Trophoblast cell (in vitro differentiated cells and primary cell): ENCODE data around the gene STKLD1.

Experiments used
- DNase-seq, 2 donors: peaks; one replicate each; pipeline ENCODE4 v3.0.0-alpha.2; 2016
- H2AFZ ChIP-seq: 2 replicates; pipeline ENCODE4 v1.6.1; 2013; ENCODE audit warnings: low read length, moderate library complexity, mild to moderate bottlenecking; ENCODE audit not compliant: insufficient read depth, poor library complexity
- H2AK5ac ChIP-seq: 2 replicates; pipeline ENCODE4 v1.6.1; 2013; ENCODE audit warnings: mild to moderate bottlenecking, low read length
- H2BK120ac ChIP-seq: 2 replicates; pipeline ENCODE4 v1.6.1; 2013; ENCODE audit warnings: low read length, mild to moderate bottlenecking, moderate library complexity; ENCODE audit not compliant: insufficient read depth, poor library complexity
- H2BK12ac ChIP-seq: 2 replicates; pipeline ENCODE4 v1.6.1; 2013; ENCODE audit warnings: mild to moderate bottlenecking, low read length, moderate library complexity
- H2BK5ac ChIP-seq: 2 replicates; pipeline ENCODE4 v1.6.1; 2013; ENCODE audit warnings: low read length, low read depth, moderate library complexity, mild to moderate bottlenecking; ENCODE audit not compliant: poor library complexity
- H3K14ac ChIP-seq: 2 replicates; pipeline ENCODE4 v1.6.1; 2013; ENCODE audit warnings: mild to moderate bottlenecking, low read length
- H3K18ac ChIP-seq: 2 replicates; pipeline ENCODE4 v1.6.1; 2013; ENCODE audit warnings: mild to moderate bottlenecking, low read length
- H3K23ac ChIP-seq: 2 replicates; pipeline ENCODE4 v1.6.1; 2013; ENCODE audit warnings: low read length
- H3K27ac ChIP-seq: 2 replicates; pipeline ENCODE4 v1.5.1; 2013; ENCODE audit warnings: low read depth, mild to moderate bottlenecking, inconsistent platforms, low read length, moderate library complexity
- H3K27me3 ChIP-seq: 2 replicates; pipeline ENCODE4 v1.6.1; 2013; ENCODE audit warnings: inconsistent platforms, mild to moderate bottlenecking, low read length, moderate library complexity; ENCODE audit not compliant: insufficient read depth
- H3K36me3 ChIP-seq, 2 experiments: 1 replicate in 1 of 2; 2 replicates in 1 of 2; pipeline ENCODE4 v1.6.1; 2013; ENCODE audit warnings: low read length in 2 of 2, mild to moderate bottlenecking in 2 of 2, moderate library complexity in 1 of 2; ENCODE audit not compliant: insufficient read depth in 2 of 2, control insufficient read depth in 1 of 2
- H3K4ac ChIP-seq: 2 replicates; pipeline ENCODE4 v1.6.1; 2013; ENCODE audit warnings: low read depth, mild to moderate bottlenecking, low read length, moderate library complexity
- H3K4me1 ChIP-seq, 2 experiments: 1 replicate in 1 of 2; 2 replicates in 1 of 2; pipeline ENCODE4 v1.6.1; 2013; ENCODE audit warnings: low read length in 2 of 2, mild to moderate bottlenecking in 2 of 2, moderate library complexity in 1 of 2; ENCODE audit not compliant: insufficient read depth in 2 of 2, control insufficient read depth in 1 of 2
- H3K4me2 ChIP-seq: 2 replicates; pipeline ENCODE4 v1.6.1; 2013; ENCODE audit warnings: inconsistent platforms, mild to moderate bottlenecking, low read length, moderate library complexity
- H3K4me3 ChIP-seq: 2 replicates; pipeline ENCODE4 v1.5.1; 2013; ENCODE audit warnings: mild to moderate bottlenecking, low read depth, low read length, inconsistent platforms
- H3K79me1 ChIP-seq: one replicate; pipeline ENCODE4 v1.6.1; 2013; ENCODE audit warnings: low read length
- H3K79me2 ChIP-seq: 2 replicates; pipeline ENCODE4 v1.6.1; 2013; ENCODE audit warnings: low read length, mild to moderate bottlenecking; ENCODE audit not compliant: control insufficient read depth, insufficient read depth, poor library complexity
- H3K9ac ChIP-seq: 2 replicates; pipeline ENCODE4 v1.6.1; 2013; ENCODE audit warnings: mild to moderate bottlenecking, low read length
- H3K9me3 ChIP-seq: 2 replicates; pipeline ENCODE4 v1.6.1; 2013; ENCODE audit warnings: low read depth, mild to moderate bottlenecking, control low read depth, inconsistent platforms, low read length; ENCODE audit not compliant: insufficient read depth
- H4K12ac ChIP-seq: 2 replicates; pipeline ENCODE4 v1.6.1; 2013; ENCODE audit warnings: low read depth, mild to moderate bottlenecking, low read length, moderate library complexity
- H4K8ac ChIP-seq: 2 replicates; pipeline ENCODE4 v1.6.1; 2013; ENCODE audit warnings: low read depth, mild to moderate bottlenecking, low read length, moderate library complexity
- H4K91ac ChIP-seq: one replicate; pipeline ENCODE4 v1.6.1; 2013; ENCODE audit warnings: low read depth, mild to moderate bottlenecking, low read length, moderate library complexity
- WGBS: extraction: QIAGEN DNeasy Blood & Tissue Kit; methylation state at CpG from one replicate; pipeline ENCODE4 v1.1.7; 2013; ENCODE audit warnings: missing lambda C conversion rate; ENCODE audit not compliant: insufficient read length, insufficient coverage; ENCODE audit errors: extremely low coverage; 5-methylcytosine and 5-hydroxymethylcytosine counted together

Gene STKLD1

GRCh38 chr9:133440874-133441273, 64.7 kb downstream of the STKLD1 start:
- H2BK12ac ChIP-seq: no peak overlapping the region
- H3K4me3 ChIP-seq: no peak overlapping the region
- H3K4me2 ChIP-seq: no peak overlapping the region
- DNase-seq: no peak
- no peak overlapping the region for H3K27ac ChIP-seq
- no peak overlapping the region for H3K23ac ChIP-seq
- H4K8ac ChIP-seq: no peak overlapping the region
- no CpG with 5 or more reads among the region's 12 CpGs for WGBS
- no peak overlapping the region for H3K14ac ChIP-seq
- H2BK5ac ChIP-seq: no peak overlapping the region
- no peaks in the 10 kb centered on the region for H3K9me3 ChIP-seq
- no peaks in the 10 kb centered on the region for H3K27me3 ChIP-seq
- no peak overlapping the region for H2BK120ac ChIP-seq
- H3K9ac ChIP-seq: no peak overlapping the region
- no peak overlapping the region for H4K91ac ChIP-seq
- H2AFZ ChIP-seq: no peak overlapping the region
- H3K18ac ChIP-seq: no peak overlapping the region
- no peaks in the 10 kb centered on the region for H3K36me3 ChIP-seq
- H3K4ac ChIP-seq: no peak overlapping the region
- H4K12ac ChIP-seq: no peak overlapping the region
- no peaks in the 10 kb centered on the region for H3K79me2 ChIP-seq
- no peak overlapping the region for H2AK5ac ChIP-seq
- H3K79me1 ChIP-seq: no peaks in the 10 kb centered on the region
- H3K4me1 ChIP-seq: no peaks in the 10 kb centered on the region

- no CpG with 5 or more reads among the region's 5 CpGs for WGBS
- Histone ChIP-seq H4K8ac (no peak overlapping the region), H2AK5ac (no peak overlapping the region), H3K4ac (no peak overlapping the region), H3K4me1 (no peaks in the 10 kb centered on the region), H3K9me3 (no peaks in the 10 kb centered on the region), H4K12ac (no peak overlapping the region), H3K79me2 (no peaks in the 10 kb centered on the region), H2BK120ac (no peak overlapping the region), H3K23ac (no peak overlapping the region), H3K14ac (no peak overlapping the region), H3K18ac (no peak overlapping the region), H3K9ac (no peak overlapping the region), H3K36me3 (no peaks in the 10 kb centered on the region), H2AFZ (no peak overlapping the region), H3K4me2 (no peak overlapping the region), H3K27ac (no peak overlapping the region), H3K27me3 (no peaks in the 10 kb centered on the region), H3K79me1 (no peaks in the 10 kb centered on the region), H2BK12ac (no peak overlapping the region), H2BK5ac (no peak overlapping the region), H4K91ac (no peak overlapping the region), H3K4me3 (no peak overlapping the region)
- no peak for DNase-seq
Observed at GRCh38 chr9:133441571-133441970, 65.4 kb downstream of the STKLD1 start.

- Histone ChIP-seq H3K27me3 (no peaks in the 10 kb centered on the region), H3K23ac (no peak overlapping the region), H3K4me2 (no peak overlapping the region), H4K12ac (no peak overlapping the region), H3K79me2 (no peaks in the 10 kb centered on the region), H3K18ac (no peak overlapping the region), H3K79me1 (no peaks in the 10 kb centered on the region), H2BK12ac (no peak overlapping the region), H2BK5ac (no peak overlapping the region), H3K9me3 (no peaks in the 10 kb centered on the region), H3K4me1 (no peaks in the 10 kb centered on the region), H3K36me3 (no peaks in the 10 kb centered on the region), H3K14ac (no peak overlapping the region), H2BK120ac (no peak overlapping the region), H3K4me3 (no peak overlapping the region), H4K91ac (no peak overlapping the region), H4K8ac (no peak overlapping the region), H3K9ac (no peak overlapping the region), H2AK5ac (no peak overlapping the region), H2AFZ (no peak overlapping the region), H3K4ac (no peak overlapping the region), H3K27ac (no peak overlapping the region)
- no CpG with 5 or more reads among the region's 15 CpGs for WGBS
- no peak for DNase-seq
Observed at GRCh38 chr9:133443248-133443647, 67.1 kb downstream of the STKLD1 start.

- H3K4me1 ChIP-seq: no peaks in the 10 kb centered on the region
- H4K91ac ChIP-seq: no peak overlapping the region
- H3K4ac ChIP-seq: no peak overlapping the region
- H4K12ac ChIP-seq: no peak overlapping the region
- H4K8ac ChIP-seq: no peak overlapping the region
- H3K23ac ChIP-seq: no peak overlapping the region
- no peak overlapping the region for H2BK120ac ChIP-seq
- no peak overlapping the region for H3K14ac ChIP-seq
- H3K4me2 ChIP-seq: no peak overlapping the region
- H3K79me1 ChIP-seq: no peaks in the 10 kb centered on the region
- H3K79me2 ChIP-seq: no peaks in the 10 kb centered on the region
- H3K9ac ChIP-seq: no peak overlapping the region
- DNase-seq: no peak
- no peak overlapping the region for H3K4me3 ChIP-seq
- H2AK5ac ChIP-seq: no peak overlapping the region
- H3K9me3 ChIP-seq: no peaks in the 10 kb centered on the region
- no peak overlapping the region for H2BK12ac ChIP-seq
- H3K27me3 ChIP-seq: no peaks in the 10 kb centered on the region
- H2BK5ac ChIP-seq: no peak overlapping the region
- H3K36me3 ChIP-seq: no peaks in the 10 kb centered on the region
- WGBS: no CpG with 5 or more reads among the region's 8 CpGs
- H2AFZ ChIP-seq: no peak overlapping the region
- no peak overlapping the region for H3K18ac ChIP-seq
- no peak overlapping the region for H3K27ac ChIP-seq
Observed at GRCh38 chr9:133443982-133444381, 67.8 kb downstream of the STKLD1 start.
